Spleen (tissue), 7 donors: ENCODE data around the gene AXDND1.

Experiments used
- CTCF ChIP-seq, 11 experiments: fragments of 200-600 bp in 7 of 11; fragments of 450-650 bp in 4 of 11; sonication (generic) in 4 of 11; IDR thresholded peaks in 8 of 11; conservative IDR thresholded peaks in 3 of 11; 1 replicate in 7 of 11; 2 replicates in 4 of 11; pipeline versions ENCODE4 v1.4.0 to v1.8.0; 2016 to 2021; ENCODE audit warnings: antibody characterized with exemption in 11 of 11, inconsistent platforms in 4 of 11, mild to moderate bottlenecking in 1 of 11
- POLR2AphosphoS5 ChIP-seq, 3 donors: sonication (generic); formaldehyde crosslinking; IDR thresholded peaks; one replicate each; pipeline ENCODE4 v1.5.1; 2017; ENCODE audit warnings: antibody characterized with exemption in 3 of 3
- donor health status: DM: no; HTN: no; CAD: no; lungs with moderate emphysema.
- donor health status: DM: no; HTN: no; CAD: no.
- donor health status: DM: no; HTN: no; CAD: no.

GRCh38 chr1:179369751-179370341 lies 4.1 kb downstream of the AXDND1 start:
- TF ChIP-seq CTCF (IDR thresholded peaks at IDR 0.05 in 8 of 11, conservative IDR thresholded peaks at IDR 0.05 in 3 of 11), result peak; percentile 62 to 93 (median 79)
- TF ChIP-seq POLR2AphosphoS5 (IDR thresholded peaks at IDR 0.05), result no peak
